ENCODE measurements around the gene FNTB. TPM values are rescaled to one million over a fixed set of nuclear protein-coding genes. Genes with fewer than 3 reads are reported as not detected.

FNTB gene
- polyA plus RNA-seq, 1 donor from 2014 or later: 4.8 TPM

DNA sequence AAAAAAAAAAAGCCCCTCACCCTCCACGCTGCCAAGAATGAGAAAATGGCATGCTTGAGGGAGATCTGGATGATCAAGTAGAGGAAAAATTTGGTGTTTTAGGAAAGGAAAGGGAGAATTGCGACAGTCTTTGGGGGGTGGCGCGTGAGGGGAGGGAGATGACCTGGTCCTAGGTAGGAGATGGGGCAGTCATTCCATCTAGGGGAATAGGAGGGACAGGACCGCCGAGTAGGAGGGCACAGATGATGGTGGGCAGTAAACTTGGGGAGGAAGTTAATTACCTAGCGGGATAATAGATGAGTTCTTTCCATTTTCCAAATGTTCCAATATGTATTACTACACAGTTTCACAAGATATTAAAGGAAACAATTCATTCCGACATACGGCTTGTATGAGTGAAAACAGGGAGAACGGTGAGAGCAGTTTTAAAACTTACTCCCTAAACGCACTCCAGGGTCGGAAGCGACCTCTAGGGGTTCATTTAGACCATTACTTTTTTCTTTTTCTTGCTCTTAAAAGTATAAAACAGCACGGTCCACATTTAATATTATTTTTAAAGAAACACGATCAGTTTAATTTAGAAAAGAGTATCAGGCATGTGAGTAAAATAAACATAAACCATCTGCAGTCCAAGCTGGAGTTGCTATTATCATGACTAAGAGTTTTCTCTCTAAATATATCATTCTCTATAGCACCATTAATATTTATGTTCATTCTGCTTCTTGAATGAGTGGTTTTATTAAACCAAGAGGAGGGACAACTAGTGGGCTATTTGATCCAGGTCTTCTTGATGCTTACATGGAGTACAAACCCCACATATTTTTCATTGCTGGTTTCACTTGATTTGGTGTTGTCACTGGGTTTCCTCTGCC is 3.0 kb upstream of the FNTB start:
- H3K9me3 Mint-ChIP-seq: no peaks in the 10 kb centered on the region
- peak overlapping the region; percentile 2 to 82 (median 45) for H3K4me3 Mint-ChIP-seq
- peak overlapping the region in 2 of 3 donors; percentile 1 to 51 for H3K27ac Mint-ChIP-seq
- H3K4me1 Mint-ChIP-seq: peaks cover 17 to 19% (median 18%) of the 10 kb centered on the region in 3 donors
- H3K36me3 Mint-ChIP-seq: no peaks in the 10 kb centered on the region
- peaks cover 10% of the 10 kb centered on the region for H3K27me3 Mint-ChIP-seq

GRCh38 chr14:64987438-64987767 is 708 bp downstream of the FNTB start:
- peaks cover 8% of the 10 kb centered on the region for H3K27me3 Mint-ChIP-seq

GRCh38 chr14:64990296-64990695 is 3.6 kb downstream of the FNTB start:
- Mint-ChIP-seq H3K4me3 (peak overlapping the region in 2 of 4 donors; percentile 49 to 53), H3K9me3 (no peaks in the 10 kb centered on the region), H3K27ac (peak overlapping the region; percentile 11 to 54 (median 40)), H3K4me1 (peaks cover 21 to 33% (median 31%) of the 10 kb centered on the region in 3 donors), H3K27me3 (no peaks in the 10 kb centered on the region), H3K36me3 (no peaks in the 10 kb centered on the region)

More at GRCh38 chr14:64987438-64987767, 708 bp downstream of the FNTB start:
- Mint-ChIP-seq H3K9me3 (no peaks in the 10 kb centered on the region), H3K27ac (peak overlapping the region; percentile 86 to 96 (median 90)), H3K4me1 (peaks cover 25 to 35% (median 34%) of the 10 kb centered on the region in 3 donors), H3K4me3 (peak overlapping the region; percentile 91 to 99 (median 96)), H3K36me3 (no peaks in the 10 kb centered on the region)

- Mint-ChIP-seq H3K27me3 (no peaks in the 10 kb centered on the region), H3K9me3 (no peaks in the 10 kb centered on the region), H3K27ac (no peak overlapping the region), H3K36me3 (no peaks in the 10 kb centered on the region), H3K4me1 (peaks cover 20 to 31% (median 30%) of the 10 kb centered on the region in 3 donors), H3K4me3 (peak overlapping the region in 2 of 4 donors; percentile 17 to 53)
These were observed 4.2 kb downstream of the FNTB start for GRCh38 chr14:64990939-64991338.

- peak overlapping the region in 1 of 3 donors; percentile 62 for H3K27ac Mint-ChIP-seq
- H3K27me3 Mint-ChIP-seq: no peaks in the 10 kb centered on the region
- peak overlapping the region in 2 of 4 donors; percentile 37 to 67 for H3K4me3 Mint-ChIP-seq
- no peaks in the 10 kb centered on the region for H3K9me3 Mint-ChIP-seq
- H3K4me1 Mint-ChIP-seq: peaks cover 18 to 29% (median 21%) of the 10 kb centered on the region in 3 donors
- no peaks in the 10 kb centered on the region for H3K36me3 Mint-ChIP-seq
These were observed 5.7 kb downstream of the FNTB start for GRCh38 chr14:64992328-64992885.

- no peaks in the 10 kb centered on the region for H3K9me3 Mint-ChIP-seq
- no peak overlapping the region for H3K4me3 Mint-ChIP-seq
- H3K27ac Mint-ChIP-seq: peak overlapping the region in 2 of 3 donors; percentile 2 to 23
- no peaks in the 10 kb centered on the region for H3K27me3 Mint-ChIP-seq
- H3K36me3 Mint-ChIP-seq: no peaks in the 10 kb centered on the region
- peaks cover 14 to 29% (median 22%) of the 10 kb centered on the region in 3 donors for H3K4me1 Mint-ChIP-seq
These were observed 6.7 kb downstream of the FNTB start for GRCh38 chr14:64993266-64993930.

- H3K4me1 Mint-ChIP-seq: peaks cover 10 to 25% (median 22%) of the 10 kb centered on the region in 3 donors
- H3K4me3 Mint-ChIP-seq: no peak overlapping the region
- H3K27me3 Mint-ChIP-seq: no peaks in the 10 kb centered on the region
- no peaks in the 10 kb centered on the region for H3K9me3 Mint-ChIP-seq
- no peak overlapping the region for H3K27ac Mint-ChIP-seq
- H3K36me3 Mint-ChIP-seq: no peaks in the 10 kb centered on the region
These were observed 7.8 kb downstream of the FNTB start for GRCh38 chr14:64994540-64994939.

- H3K9me3 Mint-ChIP-seq: no peaks in the 10 kb centered on the region
- H3K36me3 Mint-ChIP-seq: no peaks in the 10 kb centered on the region
These were observed 8.6 kb downstream of the FNTB start for GRCh38 chr14:64995291-64995690.

DNA sequence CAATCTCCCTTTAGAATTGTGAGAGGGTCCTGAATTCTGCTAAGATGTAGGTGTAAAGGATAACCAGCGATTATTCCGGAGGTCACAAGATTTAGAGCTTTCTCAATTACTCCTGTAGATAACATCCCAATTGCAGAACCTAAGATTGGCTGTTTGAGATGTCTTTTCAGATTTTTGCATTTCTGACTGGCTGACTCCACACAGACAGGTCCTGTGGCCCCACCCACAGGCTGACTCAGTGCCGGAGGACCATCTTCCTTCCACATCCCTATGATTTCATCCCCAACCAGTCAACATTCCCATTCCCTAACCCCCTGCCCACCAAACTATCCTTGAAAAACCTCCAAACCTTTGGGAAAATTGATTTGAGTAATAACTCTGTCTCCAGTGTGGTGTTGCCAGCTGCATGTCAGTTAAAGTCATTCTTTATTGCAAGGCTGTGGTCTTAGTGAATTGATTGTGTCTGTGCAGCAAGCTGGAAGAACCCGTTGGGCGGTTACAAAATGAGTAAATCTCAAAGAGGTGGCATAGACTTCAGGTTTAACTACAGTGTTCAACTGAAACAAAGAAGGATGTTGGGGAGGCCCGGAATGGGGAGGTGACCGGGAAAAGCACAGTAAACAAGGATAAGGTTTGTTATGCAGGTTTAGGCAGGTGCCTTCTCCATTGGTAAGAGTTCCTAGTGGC is 10.6 kb downstream of the FNTB start:
- Mint-ChIP-seq H3K27me3 (no peaks in the 10 kb centered on the region), H3K4me1 (peaks cover 7 to 12% (median 7%) of the 10 kb centered on the region in 3 donors), H3K36me3 (no peaks in the 10 kb centered on the region), H3K9me3 (no peaks in the 10 kb centered on the region), H3K27ac (no peak overlapping the region), H3K4me3 (peak overlapping the region; percentile 46 to 89 (median 75))

More at GRCh38 chr14:64995291-64995690, 8.6 kb downstream of the FNTB start:
- H3K4me1 Mint-ChIP-seq: peaks cover 7 to 22% (median 18%) of the 10 kb centered on the region in 3 donors
- no peaks in the 10 kb centered on the region for H3K27me3 Mint-ChIP-seq
- no peak overlapping the region for H3K4me3 Mint-ChIP-seq
- H3K27ac Mint-ChIP-seq: no peak overlapping the region

GRCh38 chr14:64998455-64998931 is 11.8 kb downstream of the FNTB start:
- Mint-ChIP-seq H3K27me3 (no peaks in the 10 kb centered on the region), H3K9me3 (no peaks in the 10 kb centered on the region), H3K4me3 (no peak overlapping the region), H3K27ac (no peak overlapping the region), H3K36me3 (no peaks in the 10 kb centered on the region), H3K4me1 (peaks cover 10 to 11% (median 10%) of the 10 kb centered on the region in 3 donors)

DNA sequence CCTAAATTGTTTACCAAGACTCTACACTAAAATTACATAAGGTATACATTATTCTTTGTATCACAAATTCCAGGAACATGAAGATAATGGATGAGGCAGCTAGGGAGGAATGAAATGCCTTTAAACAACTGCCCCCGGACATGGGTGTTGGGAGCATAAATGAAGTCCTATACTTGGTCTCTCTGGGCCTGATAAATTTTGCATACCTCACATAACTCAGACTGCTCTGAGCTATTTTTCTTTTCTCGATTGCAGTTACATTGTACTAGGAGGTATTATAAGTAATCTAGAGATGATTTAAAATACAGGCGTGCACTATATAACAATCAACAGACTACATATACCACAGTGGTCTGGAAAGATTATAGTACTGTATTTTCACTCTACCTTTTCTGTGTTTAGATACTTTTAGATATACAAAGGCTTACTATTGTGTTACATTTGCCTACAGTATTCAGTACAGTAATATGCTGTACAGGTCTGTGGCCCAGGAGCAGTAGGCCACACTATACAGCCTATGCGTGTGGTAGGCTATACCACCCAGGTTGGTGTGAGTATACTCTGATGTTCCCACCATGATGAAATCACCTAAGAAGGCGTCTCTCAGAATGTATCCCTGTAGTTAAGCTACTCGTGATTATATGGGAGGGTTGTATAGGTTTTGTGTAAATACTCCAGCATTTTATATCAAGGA is 14.3 kb downstream of the FNTB start:
- Mint-ChIP-seq H3K36me3 (peaks cover 3% of the 10 kb centered on the region), H3K4me1 (peaks cover 9 to 10% (median 9%) of the 10 kb centered on the region in 3 donors), H3K27me3 (no peaks in the 10 kb centered on the region), H3K4me3 (no peak overlapping the region), H3K27ac (no peak overlapping the region), H3K9me3 (no peaks in the 10 kb centered on the region)

- peaks cover 5% of the 10 kb centered on the region for H3K36me3 Mint-ChIP-seq
- H3K27me3 Mint-ChIP-seq: no peaks in the 10 kb centered on the region
- H3K9me3 Mint-ChIP-seq: no peaks in the 10 kb centered on the region
- peaks cover 9 to 10% (median 9%) of the 10 kb centered on the region in 3 donors for H3K4me1 Mint-ChIP-seq
- no peak overlapping the region for H3K4me3 Mint-ChIP-seq
- no peak overlapping the region for H3K27ac Mint-ChIP-seq
These were observed 15.0 kb downstream of the FNTB start for GRCh38 chr14:65001723-65002122.

DNA sequence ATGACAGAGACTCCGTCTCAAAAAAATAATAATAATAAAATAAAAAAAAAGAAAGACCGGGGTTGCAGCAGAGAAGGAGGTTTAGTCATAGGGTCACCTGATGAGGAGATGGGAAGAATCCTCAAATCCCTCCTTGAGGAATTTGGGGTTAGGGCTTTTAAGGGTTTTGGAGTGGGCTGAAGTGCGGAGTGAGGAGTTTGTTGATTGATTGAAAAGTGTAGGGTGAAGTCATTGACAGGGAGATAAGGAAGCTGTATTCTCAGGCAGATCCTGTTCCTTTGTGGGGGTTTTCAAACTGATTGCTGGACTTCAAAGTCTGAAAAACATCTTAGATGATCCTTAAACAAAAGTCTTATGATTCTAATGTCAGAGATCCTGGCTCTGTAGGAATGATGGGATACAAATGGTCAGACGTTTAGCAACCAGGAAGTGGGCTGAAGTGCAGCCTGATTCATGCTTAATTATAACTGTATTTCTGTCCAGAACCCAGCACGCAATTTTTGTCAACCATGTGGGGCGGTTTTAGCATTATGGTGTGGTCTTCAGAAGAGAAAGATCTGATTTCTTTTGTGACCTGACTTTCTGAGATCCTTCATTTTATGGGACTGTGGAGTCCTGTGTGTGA is 16.0 kb downstream of the FNTB start:
- no peak overlapping the region for H3K4me3 Mint-ChIP-seq
- no peak overlapping the region for H3K27ac Mint-ChIP-seq
- H3K27me3 Mint-ChIP-seq: no peaks in the 10 kb centered on the region
- H3K4me1 Mint-ChIP-seq: peaks cover 1 to 7% (median 6%) of the 10 kb centered on the region in 3 donors
- H3K9me3 Mint-ChIP-seq: no peaks in the 10 kb centered on the region
- peaks cover 7% of the 10 kb centered on the region for H3K36me3 Mint-ChIP-seq

- Mint-ChIP-seq H3K36me3 (peaks cover 7% of the 10 kb centered on the region), H3K4me1 (peaks cover 1 to 7% (median 6%) of the 10 kb centered on the region in 3 donors), H3K4me3 (no peak overlapping the region), H3K9me3 (no peaks in the 10 kb centered on the region), H3K27ac (no peak overlapping the region), H3K27me3 (no peaks in the 10 kb centered on the region)
These were observed 16.7 kb downstream of the FNTB start for GRCh38 chr14:65003394-65003793.

Data from IgD-negative memory B cell (primary cell).